HG02678 (cell line): ENCODE data around the gene YPEL1.

ENCODE experiments used
- ATAC-seq: cut with Tn5 transposase; IDR thresholded peaks from one replicate; pipeline ENCODE4 v1.9.1; 2021; ENCODE audit warnings: mild to moderate bottlenecking, moderate library complexity; ENCODE audit not compliant: unreplicated experiment

Gene YPEL1, protein sequence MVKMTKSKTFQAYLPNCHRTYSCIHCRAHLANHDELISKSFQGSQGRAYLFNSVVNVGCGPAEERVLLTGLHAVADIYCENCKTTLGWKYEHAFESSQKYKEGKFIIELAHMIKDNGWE

DNA sequence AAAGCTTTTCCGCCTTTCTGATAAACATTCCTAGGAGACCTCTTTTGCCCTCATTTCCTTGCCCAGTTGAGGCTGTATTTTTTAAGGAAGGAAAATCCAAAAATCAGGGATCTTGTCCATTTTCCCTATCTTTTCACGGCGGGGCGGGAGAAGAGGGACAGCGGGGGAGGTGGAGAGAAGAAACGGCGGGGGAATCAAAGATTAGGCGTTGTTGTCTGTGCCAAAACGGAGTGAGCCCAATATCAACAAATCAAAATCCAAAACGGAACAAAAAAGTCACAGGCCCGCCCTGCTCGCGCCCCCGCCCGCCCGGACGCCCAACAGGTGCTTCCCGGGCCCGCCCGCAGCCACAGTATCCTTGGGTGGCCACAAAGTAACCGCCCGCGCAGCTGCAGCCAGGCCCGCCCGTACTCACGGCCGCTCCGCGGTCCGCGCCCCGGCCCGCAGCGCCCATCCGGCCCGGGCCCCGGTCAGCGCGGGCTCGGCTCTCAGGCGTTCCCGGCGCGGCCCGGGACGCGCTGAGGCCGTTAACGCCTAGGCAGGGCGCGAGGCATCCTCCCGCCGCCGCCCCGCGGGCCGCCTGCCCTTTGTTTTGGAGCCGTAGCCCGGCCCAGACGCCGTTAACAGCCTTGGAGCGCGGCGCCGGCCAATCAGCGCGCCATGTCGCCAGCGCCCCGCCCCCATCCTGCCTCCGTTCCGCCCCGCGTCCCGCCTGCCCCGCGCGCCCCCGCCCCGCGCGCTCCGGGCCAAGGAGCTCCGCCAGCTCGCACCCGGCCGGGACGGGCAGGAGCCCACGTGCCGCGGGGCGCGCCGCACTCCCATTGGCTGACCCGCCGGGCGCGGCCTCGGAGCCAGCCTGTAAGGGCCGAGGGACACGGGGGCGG, at the start of gene YPEL1:
Gene YPEL1 (minus strand): TSS at position 595 of the 884 bp plus-strand sequence. CDS start 25,050 bp downstream, outside the sequence.
- peak; percentile 87 for ATAC-seq

GRCh38 chr22:21780259-21780658, 44.7 kb upstream of the YPEL1 start:
- ATAC-seq = no peak

DNA sequence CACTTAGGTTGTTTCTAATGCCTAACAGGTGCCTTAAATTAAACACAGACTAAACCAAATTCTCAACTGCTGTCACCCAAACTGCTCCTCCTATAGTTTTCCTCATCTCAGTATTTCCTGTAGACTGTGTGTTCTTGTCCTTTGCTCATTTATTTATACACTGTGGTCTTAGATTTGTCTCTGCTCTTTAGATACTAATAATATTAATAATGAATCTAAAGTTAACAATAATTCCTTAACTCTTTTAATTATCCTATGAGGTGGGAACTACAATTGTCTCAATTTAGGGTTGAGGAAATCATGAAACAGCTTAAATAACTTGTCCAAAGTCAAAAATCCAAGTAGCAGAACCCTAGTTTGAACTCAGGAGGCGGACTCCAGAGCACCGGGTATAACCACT, 43.9 kb upstream of the YPEL1 start:
- no peak for ATAC-seq

DNA sequence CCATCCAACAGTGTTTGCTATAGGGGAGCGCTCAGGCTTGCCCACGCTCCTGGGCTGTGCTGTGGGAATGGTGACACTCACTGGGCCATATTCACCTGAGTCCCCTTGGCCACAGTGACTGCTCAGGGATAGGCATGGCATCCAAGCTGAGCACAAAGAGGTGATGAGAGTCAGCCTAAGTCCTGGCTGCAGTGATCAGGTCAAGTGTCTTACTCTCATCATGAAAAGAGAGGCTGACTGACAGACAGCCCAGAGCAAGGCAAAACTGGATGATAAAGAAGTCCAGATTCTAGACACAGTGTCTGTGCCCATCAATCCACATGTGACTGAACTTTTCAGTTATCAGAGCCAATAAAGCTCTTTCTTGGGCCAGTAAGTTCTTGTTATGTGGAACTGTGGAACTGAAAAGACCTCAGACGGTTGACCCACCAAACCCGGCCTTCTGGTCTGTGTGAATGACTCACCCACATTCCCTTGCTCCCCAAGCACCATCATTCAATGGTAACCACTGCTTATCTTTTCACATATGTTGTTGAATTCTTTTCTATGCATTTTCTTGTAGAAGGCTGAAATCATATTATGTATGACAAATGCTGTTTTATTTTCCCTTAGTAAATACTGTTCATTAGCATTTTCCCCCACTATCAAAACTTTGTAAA, 43.2 kb upstream of the YPEL1 start:
- no peak for ATAC-seq

DNA sequence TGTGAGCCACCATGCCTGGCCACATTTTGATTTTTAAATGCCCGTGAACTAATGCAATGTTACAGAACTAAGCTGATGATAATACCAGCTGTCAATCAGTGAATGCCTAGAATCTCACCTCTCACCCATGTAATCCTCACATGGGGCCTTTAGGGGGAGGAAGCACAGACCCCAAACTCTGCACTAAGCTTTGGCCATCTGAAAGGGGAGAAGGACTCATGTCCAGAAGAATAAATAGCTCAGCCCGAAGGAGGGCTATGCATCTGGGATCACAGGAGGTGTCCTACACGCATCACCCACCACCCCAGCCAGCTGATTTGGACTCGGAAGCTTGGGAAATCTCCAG, 36.0 kb upstream of the YPEL1 start:
- no peak for ATAC-seq

GRCh38 chr22:21768435-21768834, 32.8 kb upstream of the YPEL1 start:
- ATAC-seq = no peak

DNA sequence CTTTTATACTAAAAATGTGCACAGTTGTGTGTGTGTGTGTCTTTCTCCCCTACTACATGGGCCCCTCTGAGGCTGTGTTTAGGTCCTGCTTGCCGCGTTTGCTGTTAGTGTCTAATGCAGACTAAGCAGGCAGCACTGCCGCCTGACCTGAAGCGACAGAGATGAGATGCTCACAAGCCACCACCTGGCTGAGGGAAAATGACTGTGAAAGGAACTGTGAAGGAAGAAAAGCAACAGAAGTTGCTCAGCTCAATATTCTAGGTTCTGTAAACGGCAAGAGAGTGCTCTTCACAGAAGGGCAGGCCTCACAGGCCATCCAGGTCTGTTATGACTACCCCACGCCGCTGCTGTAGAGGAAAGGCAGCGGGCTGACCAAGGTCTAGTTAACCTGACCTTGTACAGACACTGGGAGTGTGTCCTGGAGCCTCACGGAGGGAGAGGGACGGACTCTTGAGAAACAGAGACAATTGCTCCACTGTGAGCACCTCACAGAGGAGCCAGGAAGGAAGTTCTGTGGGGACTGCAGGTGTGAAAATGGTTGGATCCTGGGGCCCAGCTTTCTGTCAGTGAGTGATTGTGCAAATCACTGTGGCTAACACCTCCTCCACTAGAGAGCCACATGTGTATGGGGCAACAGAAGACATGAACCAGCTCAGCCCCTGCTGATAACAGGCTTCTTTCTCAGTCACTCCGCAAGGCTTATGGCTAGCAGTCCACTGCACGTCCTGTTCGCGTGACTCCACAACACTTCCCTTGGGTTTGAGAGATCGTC, 31.3 kb upstream of the YPEL1 start:
- ATAC-seq = no peak

GRCh38 chr22:21765909-21766529, 30.4 kb upstream of the YPEL1 start:
- ATAC-seq = no peak

GRCh38 chr22:21764038-21764804, 28.6 kb upstream of the YPEL1 start:
- ATAC-seq = no peak

DNA sequence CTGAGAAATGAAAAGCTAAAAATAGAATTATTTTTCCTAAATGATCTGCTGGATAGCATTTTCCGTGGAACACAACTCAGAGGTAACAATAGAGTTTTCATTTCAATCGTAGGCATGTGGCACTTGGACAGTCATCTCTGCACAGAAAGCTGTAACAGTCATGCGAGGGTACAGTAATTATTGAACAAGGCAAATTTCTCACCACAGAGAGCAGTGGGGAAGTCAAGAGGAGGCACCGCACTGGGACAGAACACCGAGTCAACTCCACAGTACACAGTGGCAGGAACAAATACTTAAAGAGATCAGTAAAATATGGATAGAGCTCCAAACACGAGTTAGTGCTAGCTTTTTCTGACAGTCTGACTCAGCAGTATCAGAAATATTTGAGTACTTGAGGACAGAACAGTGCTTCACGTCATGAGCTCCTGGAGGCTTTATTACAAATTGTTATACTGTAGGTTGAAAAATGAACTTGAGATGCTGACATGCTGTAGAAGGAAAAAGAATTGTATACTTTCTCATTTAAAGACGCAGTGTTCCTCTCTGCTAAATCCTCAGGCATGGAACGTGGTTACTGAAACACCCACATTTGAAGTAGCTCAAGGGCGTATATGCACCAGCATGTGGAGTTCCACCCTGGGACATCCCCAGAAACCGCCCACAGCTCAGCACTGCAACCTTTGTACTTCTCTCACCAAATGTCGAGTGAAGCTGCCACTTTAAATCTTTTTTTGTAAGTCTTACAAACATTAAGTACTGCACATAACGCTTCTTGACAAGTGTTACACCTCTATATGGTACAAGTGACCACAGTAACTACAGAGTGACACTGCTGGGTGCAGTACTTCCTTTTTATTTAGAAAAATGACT, 27.4 kb upstream of the YPEL1 start:
- ATAC-seq = peak; percentile 42

DNA sequence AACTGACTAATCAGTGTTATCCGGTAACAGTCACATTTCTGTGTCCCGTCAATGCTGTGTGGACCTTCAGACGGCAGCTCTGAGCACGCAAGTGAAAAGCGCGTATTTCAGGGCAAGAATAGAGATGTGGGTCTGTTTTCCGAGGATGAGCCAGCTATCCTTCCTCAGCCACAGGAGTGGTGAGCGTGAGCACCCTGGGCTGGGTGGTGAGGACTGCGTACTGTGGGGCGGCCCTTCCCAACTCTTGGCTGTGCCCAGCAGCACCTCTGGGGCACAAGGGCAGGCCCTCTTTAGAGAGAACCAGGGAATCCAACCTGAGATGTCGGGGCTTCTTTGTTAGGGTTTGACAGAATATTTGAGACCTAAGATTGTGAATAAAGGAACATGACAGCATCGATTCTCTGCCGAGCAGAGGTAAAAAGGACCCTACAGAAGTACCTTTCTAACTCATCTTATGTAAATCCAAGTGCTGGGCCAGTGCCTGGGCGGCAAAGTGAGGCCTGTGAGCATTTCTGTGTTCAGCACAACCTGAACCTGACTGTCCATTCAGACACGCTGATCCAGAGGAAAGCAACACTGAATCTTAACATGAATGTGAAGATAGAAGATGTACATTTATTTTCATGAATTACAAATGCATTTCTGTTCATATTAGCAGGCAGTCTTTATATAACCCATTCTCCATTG, 26.5 kb upstream of the YPEL1 start:
- ATAC-seq = no peak

- no peak for ATAC-seq
These were observed 25.5 kb upstream of the YPEL1 start for GRCh38 chr22:21761086-21761485.

DNA sequence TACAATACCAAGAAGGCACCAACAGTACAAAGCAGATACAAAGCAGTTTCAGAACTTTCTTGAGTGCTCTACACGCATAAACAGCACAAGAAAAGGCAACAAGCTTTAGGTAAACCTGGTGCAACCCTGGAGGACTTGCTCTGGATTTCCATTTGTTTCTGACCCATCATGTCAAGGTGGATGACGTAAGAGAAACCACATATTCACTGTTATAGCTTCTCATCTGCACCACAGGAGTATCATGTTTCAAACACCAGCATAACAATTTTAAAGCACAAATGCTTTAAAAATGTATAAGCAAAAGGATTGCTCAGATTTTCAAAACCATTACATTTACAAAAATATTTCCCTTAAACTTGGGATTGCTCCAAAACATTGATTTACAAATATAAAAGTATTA, 25.0 kb upstream of the YPEL1 start:
- no peak for ATAC-seq

DNA sequence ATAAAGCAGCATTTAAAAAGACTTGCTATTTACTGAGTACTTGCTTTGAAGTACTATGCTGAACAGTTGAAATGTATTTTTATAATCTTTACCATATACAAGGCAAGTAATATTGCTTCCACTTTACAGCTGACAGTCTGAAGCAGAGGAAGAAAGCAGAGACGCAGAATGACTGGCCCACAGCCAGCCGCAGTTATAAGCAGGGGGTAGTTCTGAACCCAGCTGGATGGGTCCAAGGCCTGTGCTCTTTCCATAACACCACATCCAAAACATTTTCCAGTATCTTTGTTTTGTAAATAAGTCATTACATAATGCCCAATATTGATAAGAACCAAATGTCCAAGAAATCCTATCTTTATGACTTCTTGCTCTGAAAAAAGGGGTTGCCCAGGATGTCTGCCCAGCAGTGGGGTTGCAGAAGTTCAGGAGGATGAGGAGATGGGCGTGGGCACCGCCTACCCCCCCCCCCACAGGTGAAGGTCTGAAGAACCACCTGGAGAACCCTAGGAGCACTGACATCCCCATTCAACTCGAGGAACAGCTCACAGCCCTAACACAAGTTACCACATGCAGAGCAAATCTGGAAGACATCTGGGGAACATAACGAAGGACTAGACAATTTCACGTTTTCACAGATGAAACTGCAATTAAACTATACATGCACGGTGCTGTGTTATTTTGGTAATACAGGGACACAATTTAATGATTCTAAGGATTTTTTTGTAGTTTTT, 24.2 kb upstream of the YPEL1 start:
- no peak for ATAC-seq

DNA sequence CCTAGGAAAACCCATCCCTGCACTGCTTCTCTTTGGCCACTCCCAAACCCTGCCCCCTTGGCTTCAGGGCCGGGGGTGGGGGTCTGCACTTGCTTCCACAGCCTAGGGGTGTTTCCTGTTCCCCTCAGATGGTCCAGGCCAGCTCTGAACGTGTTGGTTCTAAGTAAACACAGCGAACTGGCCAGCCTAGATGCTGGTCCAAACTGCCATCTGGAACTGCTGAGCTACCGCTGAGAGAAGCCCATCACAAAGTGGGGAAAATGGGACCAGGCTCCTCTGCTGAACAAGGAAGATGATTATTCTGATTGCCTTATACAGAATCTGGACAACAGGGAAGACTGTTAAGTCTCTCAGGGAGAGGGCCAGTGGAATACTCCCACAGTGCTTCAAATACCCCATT, 23.5 kb upstream of the YPEL1 start:
- ATAC-seq = no peak

DNA sequence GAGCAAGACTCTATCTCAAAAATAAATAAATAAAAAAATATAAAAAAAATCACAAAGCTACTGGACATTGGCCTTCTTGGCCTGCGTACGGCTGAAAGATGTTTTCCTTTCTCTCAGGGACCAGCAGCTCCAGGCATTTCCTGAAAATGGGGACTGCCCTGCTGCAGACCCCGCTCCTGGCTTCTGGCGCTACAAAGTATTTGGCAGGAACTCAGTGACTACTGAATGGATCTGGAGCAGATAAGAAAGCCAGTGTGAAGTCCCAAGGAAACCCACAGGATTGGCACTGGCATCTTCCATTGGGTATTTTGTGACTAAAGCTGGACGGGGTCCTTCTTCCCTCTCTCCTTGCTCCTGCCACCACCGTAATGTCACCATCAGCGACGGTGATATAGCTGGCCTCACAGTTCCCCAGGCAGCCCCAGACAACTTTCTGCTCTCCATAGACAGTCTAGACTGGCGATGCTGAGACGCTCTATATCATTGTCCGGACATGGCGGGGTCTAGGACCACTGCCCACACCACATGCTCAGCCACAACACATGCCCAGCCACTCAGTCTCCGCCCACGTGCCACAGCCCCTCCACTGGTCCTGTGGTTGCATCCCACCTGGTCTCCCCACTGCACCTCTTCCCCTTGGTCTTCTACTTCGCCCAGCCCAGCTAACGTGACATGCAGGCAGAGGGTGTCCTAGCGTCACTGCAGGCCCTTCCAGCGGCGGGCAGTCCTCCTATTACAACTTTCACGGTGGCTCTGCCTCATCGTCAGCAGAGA, 22.7 kb upstream of the YPEL1 start:
- ATAC-seq = no peak

DNA sequence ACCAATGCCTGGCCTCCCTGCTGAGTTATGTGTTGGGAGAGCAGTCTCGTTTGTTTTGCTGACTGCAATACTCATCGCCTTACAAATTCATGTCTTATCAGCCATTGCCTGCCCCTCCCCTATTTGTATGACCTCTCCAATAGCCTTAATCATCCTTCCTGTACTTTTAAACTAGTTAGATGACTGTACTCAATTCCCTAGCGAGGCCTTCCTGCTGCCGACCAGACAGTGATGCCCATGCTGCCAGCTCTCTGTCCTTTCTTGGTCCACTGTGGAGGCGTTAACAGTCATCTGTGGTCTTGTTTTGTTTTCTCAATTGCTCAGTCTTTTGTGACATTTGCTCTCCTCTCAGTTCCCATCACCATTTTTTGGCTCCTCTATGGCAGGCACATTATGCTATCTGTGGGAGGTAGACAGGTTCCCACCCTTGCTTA, 20.3 kb upstream of the YPEL1 start:
- no peak for ATAC-seq
